Stimulated activated CD4-positive, alpha-beta T cell treated with anti-CD3 and anti-CD28 coated beads, TNF-alpha, amount 100 ng/mL, for 4 hours (primary cell): ENCODE results near the gene ITGA11.
"Not testable (repeated sequence)": the region's sequence is repeated elsewhere in the genome, so short reads cannot be mapped to it uniquely, and the experiment has no call there.

Experiments
- DNase-seq, 3 experiments: peaks; one replicate each; pipeline ENCODE4 v3.0.0-alpha.2; 2020; ENCODE audit warnings: low read depth in 3 of 3

ITGA11 gene

DNA sequence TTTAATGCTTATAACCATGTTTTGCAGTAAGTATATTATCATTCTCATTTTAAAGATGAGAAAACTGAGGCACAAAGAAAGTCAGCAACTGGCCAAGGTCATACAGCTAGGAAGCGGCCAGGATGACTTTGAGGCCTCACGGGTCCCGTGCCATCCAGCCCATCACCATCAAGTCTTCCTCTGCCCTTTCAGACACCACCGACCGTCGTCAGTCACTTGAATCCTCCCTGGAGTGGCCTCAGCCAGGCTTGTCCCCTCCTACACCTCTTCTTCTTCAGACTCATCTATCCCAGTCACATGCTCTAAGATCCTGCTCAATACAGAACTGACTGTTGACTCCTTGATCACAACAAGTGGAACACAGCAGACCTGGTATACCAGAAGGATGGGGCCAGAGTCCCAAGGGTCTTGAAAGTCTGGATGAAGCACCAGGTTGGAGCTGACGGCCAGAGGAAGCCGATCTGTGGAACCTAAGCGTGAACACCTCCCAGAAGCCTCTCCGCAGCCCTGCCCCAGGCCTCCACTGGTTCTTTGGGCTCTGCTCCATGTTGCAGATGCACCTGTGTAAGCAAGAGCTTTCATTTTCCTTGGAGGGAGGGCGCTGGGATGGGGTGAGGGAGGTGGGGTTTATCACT lies 22.1 kb downstream of the ITGA11 start:
- DNase-seq: no peak

DNA sequence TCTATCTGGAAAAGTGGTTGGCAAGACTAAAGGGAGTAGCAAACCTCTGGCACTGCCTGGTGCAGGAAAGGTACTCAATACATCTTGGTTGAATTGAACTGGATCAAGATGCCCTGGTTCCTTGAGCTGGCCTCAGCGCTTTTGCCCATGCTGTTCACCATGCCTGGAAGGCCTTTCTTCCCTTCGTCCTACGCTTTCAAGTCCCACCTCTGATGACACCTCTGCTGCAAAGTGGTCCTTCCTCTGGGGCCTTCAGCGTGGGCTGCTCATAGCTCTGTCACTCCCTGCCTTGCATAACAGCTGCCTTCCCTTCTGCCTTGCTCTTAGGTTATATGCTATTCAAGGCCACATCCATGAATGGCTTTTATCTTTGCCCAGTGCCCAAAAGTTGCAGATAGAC lies 23.0 kb downstream of the ITGA11 start:
- DNase-seq: no peak

DNA sequence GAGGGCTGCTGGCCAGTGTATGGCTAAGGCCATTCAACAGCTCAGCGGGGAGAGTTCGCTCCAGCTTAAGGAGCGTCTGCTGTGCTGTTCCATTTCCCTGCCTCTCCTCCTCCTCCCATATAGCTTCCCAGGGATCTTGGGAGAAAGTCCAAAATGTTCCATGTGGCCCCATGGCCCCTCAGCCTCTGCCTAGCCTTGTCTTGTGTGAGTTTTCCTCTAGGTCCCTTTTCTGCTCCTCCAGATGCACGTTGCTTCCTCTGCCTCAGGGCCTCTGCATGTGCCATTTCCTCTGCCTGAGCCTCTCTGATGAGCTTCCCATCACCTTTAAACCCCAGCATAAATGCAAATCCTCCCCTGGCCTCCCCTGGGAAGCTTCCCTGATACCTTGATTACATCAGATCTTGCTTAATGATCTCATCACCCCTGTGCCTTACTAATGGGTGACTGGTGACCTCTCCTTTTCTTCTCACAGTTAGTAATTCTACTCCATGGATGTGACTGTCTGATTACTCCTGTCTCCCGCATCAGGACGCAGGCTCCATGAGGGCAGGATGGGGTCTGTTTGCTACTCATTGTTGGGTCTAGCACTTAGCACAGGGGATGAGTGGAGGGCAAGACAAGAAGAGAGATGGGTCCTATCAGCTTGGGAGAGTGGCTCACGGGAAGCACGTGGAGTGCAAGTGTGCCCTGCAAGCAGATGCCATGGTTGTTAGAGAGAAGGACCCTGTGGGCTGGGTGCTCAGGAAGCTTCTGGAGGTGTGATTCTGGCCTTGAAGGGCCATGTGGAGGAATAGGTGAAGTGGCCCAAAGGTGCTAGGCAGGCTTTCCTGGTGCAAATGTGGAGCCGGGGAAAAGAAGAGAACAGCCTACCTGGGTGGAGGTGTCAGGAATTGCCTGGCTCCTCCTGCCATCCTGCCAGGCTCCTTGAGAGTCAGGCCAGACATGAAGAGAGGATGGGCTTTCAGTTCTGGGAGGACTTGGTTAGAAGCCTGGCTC lies 23.8 kb downstream of the ITGA11 start:
- no peak for DNase-seq

DNA sequence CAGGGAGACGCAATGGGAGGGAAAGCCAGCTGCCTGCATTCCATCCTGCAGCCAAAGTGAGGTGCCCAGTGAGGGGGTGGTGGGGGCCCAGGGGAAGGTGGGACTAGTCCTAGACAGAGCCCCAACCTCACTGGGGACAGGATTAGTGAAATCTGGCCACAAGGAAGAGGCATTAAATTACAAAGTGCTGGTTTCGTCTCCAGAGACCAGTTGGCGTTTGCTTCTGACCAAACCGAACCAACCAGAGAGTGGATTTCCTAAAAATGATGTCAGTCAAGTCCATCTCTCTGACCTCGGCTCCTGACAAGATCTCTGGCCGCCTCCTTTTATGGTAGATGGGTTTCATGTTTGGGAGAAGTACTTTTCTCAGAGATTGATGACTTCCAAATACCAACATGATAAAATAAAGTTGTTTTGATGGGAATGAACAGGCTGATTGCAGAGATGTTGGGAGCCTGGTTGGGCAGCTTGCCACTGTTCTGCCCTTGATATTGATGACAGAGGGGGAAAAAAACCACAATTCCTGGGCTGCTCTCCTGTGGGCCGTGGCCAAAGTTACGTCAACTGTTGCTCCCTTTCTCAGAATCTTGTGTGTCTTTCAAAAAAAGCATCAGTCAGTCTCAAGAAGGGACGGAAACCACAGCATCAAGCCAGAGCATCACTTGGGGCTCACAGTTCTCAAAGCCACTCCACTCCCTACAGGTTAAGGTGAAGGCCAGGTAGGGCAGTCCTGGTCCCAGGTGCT lies 24.6 kb downstream of the ITGA11 start:
- no peak for DNase-seq

DNA sequence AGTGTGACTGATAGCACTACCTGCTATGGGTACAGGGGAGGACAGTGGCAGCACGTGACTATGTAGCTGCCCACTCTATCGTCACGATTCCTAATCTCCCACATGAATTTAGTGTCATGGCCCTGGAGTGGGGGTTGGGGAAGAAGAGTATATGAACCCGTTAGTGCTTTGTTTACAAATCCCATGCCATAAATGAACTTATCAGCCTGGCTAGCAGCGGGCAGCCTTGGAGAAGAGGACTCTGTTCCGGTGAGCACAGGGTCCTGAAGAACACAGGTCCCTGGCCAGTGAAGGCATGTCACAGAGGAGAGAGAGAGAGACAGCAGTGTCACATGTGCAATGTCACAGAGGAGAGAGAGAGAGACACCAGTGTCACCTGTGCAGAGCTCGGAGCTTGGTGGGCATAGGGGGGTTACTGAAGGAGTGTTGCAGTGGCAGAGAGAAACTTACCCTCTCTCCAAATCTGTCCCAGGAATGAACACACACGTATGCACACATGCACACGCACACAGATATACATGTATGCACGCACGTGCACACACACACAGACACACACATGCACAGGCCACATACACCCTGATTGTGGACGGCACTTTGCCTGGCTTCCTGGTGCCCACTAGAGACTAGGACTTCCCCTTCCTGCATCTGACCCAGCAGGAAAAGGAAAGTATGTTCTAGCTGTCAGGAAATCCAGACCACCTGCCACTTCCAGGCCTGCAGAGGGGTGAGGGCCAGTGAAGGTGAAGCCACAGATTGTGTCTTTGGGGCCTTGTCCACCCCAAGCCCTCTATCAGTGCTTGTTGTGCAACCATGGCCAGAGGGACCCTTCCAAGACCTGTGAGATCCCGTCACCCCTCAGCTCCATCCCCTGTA lies 26.3 kb downstream of the ITGA11 start:
- DNase-seq: no peak

DNA sequence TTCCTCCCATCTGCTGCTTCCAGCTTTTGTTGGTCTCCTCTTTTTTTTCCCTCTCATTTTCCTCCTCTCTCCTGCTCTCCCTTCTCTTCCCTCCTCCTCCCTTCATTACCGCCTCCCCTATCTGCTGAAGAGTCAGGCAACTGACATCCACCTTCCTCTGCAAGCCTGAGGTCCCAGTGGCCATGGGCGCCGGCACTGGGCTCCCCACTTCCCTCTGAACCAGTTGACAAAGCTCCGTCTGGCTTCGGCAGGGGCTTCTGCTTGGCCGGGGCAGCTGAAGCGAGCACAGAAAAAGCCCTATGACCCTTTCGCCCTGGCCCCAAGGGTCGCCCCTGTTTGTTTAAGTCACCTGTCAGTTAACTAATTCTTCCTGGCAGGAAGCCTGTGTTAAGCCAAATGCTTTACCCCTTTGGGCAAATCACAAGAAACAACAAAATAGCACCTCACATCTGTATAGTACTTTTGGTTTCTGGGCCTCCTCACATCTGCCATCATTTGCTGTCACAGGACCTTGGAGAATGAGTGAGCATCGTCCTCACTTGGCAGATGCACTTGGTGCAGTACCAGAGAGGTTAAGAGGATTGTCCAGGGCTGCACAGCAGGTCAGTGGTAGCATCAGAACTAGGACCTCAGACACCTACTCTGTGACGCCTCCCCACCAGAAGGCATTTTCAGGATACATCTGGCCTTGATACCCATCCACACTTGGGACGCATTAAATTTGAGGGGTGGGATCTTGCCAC lies 27.7 kb downstream of the ITGA11 start:
- DNase-seq: no peak

DNA sequence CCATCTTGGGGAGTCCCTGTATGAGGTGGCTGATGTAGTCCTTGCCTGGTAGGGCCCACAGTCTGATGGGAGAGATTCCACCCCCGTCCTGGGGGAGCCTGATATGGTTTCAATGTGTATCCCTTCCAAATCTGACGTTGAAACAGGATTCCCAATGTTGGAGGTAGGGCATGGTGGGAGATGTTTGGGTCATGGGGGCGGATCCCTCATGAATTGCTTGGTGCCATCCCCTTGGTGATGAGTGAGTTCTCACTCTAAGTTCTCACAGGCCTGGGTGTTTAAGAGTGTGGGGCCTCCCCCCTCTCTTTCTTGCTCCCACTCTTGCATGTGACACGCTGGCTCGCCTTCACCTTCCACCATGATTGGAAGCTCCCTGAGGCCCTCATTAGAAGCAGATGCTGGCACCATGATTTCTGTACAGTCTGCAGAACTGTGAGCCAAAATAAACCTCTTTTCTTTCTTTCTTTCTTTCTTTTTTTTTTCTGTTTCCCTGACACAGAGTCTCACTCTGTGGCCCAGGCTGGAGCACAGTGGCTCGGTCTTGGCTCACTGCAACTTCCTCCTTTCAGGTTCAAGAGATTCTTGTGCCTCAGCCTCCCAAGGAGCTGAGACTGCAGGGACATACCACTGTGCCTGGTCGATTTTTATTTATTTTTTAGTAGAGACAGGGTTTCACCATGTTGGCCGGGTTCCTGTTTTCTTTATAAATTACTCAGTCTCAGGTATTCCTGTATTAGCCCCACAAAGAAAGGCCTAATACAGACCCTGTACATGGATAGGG lies 28.6 kb downstream of the ITGA11 start:
- DNase-seq: no peak

DNA sequence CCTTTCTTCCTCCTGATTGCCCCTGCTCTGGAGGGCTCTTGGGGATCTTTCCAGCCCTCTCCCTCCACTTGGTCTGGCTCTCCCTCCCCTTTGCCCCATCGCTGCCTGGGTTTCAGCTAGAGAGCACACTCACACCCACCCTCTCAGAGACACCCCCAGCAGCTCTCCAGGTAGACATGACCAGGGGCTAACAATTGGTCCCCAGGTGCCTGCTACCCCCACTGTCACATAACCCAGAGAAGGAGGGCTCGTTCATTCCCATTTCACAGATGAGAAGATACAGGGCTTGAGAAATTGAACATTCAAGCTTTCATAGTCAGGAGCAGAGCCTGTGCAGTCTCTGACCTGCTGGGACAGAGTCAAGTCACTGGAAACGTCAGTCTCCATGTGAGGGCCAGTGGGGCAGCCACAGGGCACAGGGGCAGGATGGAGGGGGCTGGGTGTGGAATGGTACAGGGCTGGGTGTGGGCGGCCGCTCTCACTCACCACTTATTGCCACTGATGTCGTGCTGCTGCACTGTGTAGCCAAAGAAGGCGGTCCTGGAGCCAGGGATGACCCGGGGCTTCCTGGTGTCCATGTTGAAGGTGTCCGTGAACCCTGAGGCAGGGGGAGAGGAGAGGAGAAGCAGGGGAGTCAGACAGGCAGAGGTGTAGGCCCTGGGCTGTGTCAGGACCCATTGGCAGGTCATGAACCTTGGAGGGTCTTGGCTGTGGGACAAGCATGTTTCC lies 29.4 kb downstream of the ITGA11 start:
- DNase-seq: no peak

DNA sequence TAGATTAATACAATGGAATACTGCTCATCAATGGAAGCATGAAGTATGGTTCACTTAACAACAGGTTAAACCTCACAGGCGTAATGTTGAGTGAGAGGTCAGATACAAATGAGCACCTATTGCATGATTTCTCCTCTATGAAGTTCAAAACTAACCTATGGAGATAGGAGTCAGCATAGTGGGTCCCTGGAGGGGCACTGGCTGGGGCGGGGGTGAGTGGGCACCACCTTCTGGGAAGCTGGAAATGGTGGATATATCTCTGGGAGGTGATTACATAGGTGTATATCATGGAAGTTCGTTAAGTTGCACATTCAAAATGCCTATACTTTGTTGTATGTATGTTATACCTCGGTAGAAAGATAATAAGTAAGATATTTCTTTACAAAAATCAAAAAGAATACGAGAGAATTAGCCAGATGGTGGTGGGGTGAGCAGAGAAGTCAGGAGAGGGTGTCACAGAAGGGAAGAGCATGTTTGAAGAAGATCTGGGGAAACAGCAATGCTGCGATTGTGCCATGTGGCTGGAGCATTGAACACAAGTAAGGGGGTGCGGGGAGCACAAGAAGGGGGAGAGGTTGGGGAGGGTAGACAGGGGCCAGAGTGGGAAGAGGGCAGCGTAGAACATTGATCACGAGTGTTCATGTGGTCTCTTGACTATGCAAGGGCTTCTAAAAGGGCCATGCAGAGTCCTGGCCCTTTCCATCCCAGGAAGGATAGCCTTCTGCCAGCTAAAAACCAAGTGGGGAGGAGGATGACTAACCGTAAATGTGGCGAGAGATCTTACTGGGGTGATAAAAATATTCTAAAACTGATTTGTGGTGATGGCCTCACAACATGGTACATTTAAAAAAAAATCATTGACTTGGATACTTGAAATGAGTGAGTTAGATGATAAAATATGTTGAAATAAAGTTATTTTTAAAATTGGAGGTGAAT lies 30.2 kb downstream of the ITGA11 start:
- no peak for DNase-seq

DNA sequence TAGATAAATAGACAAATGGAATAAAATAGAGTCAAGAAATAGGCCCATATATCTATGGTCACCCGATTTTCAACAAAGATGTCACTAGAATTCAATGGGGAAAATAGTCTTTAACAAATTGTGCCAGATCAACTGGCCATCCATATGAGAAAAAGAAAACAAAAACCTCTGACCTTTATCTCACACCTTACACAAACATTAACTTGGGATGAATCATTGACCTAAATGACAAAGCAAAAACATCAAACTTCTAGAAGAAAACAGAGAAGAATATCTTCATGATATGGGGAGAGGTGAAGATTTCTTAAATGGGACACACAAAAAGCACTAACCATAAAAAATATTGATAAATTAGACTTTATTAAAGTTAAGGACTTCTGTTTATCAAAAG lies 31.9 kb downstream of the ITGA11 start:
- DNase-seq: no peak

DNA sequence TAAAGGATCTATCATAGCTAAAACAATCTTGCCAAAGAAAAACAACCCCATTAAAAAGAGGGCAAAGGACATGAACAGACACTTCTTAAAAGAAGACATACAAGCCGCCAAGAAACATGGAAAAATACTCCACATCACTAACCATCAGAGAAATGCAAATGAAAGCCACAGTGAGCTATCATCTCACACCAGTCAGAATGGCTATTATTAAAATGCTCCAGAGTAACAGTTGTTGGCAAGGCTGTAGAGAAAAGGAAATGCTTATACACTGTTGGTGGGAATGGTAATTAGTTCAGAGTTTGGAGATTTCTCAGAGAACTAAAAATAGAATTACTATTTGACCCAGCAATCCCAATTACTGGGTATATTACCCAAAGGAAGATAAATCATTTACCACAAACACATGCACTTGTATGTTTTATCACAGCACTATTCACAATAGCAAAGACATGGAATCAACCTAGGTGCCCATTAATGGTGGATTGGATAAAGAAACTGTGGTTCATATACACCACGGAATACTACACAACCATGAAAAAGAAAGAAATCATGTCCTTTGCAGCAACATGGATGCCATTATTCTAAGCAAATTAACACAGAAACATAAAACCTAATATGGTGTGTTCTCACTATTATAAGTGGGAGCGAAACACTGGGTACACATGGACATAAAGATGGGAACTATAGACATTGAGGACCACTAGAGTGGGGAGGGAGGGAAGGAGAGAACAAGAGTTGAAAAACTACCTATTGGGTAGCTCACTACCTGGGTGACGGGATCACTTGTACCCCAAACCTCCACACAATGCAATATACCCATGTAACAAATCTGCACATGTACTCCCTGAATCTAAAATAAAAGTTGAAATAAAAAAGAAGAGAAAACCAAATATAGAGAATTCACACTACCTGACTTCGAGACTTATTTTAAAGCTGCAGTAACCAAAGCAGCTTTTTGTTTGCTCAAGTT lies 32.6 kb downstream of the ITGA11 start:
- no peak for DNase-seq

DNA sequence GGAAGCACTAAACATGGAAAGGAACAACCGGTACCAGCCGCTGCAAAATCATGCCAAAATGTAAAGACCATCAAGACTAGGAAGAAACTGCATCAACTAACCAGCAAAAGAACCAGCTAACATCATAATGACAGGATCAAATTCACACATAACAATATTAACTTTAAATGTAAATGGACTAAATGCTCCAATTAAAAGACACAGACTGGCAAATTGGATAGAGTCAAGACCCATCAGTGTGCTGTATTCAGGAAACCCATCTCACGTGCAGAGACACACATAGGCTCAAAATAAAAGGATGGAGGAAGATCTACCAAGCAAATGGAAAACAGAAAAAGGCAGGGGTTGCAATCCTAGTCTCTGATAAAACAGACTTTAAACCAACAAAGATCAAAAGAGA lies 34.0 kb downstream of the ITGA11 start:
- DNase-seq: not testable (repeated sequence)

DNA sequence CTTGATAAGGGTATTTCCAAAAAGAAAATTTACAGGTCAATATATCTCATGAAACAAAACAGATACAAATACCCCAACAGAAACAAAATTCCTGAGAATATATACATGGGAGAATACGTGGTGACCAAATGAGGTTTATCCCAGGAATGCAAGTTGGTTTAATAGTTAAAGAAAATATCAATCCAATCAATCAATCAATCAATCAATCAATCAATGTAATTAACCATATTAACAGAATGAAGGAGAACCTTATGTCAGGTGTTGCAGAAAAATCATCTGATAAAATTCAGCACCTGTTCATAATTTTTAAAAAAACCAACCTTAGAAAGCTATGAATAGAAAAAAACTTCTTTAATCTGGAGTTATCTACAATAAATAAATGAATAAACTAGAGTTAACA lies 35.9 kb downstream of the ITGA11 start:
- no peak for DNase-seq

DNA sequence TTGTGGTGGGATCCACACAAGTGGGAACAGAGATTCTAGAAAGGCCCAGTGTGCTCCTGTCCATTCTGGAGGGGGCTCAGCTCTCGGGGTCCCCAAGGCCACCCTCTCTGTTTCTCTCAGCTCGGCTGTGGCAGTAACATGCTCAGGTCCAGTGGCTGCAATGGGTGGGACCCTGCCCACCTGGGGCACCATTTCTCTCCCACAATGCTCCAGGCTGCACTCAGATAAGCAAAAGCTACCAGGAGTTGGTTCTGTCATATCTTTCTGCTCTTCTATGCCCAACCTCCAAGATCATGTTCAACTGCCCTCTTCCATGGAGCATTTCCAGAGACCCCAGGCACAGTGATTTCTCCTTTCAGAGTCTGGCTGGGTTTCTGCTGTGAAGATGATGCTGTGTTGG lies 40.8 kb downstream of the ITGA11 start:
- DNase-seq: no peak

DNA sequence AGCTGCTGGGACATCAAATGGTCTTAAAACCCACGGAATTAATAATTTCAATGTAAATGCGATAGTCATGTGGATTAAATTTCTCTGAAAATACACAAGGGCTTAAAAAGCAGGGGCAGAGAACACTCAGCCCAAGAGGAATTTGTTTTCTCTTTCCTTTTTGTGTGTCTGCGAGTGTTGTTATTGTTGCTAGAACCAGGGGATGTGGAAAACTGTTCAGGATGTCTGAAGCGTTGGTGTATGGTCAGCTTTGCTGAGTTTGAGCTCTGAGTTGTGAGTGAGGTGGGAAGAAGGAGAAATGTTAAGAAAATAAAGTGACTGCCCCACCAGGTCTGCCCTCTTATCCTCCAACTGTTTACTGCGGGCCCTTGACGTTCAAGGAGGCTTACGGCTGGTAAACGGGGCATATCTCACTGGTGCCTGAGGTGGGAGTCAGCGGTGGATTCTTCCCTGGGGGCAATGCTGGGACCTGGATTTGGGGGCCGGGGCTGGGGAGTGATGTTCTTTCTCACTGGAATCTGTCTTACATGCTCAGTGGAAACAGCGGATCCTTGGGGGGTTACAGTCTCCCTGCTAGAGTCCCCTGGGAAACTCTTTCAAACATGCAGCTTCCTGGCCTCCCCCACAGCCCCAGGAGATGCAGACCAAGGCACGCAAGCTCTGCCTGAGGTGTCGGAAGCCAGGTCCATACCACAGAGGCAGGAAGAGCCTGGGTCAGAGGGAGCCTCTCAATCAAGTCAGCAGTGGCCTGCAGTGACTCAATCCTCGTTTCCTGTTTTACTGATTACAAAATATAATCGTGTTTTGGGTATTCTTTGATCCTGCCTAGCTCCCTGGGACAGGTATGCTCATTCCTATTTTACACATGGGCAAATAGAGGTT lies 41.8 kb downstream of the ITGA11 start:
- no peak for DNase-seq
